ENCODE data around the gene NARF.
"Not testable (repeated sequence)": the region's sequence is repeated elsewhere in the genome, so short reads cannot be mapped to it uniquely, and the experiment has no call there.

The NARF gene

GRCh38 chr17:82458179-82458884 is at the start of gene NARF:
Gene NARF, plus strand, starts transcription at chr17:82458741. Its CDS starts 63 bp downstream, at chr17:82458804.
- DNase-seq: peak; percentile 98

- no peak for DNase-seq
These were observed 49.6 kb upstream of the NARF start for GRCh38 chr17:82408938-82409318.

- DNase-seq: no peak
These were observed 48.4 kb upstream of the NARF start for GRCh38 chr17:82410014-82410716.

- DNase-seq: no peak
These were observed 47.0 kb upstream of the NARF start for GRCh38 chr17:82411396-82412053.

GRCh38 chr17:82412081-82412480 is 46.5 kb upstream of the NARF start:
- not testable (repeated sequence) for DNase-seq

GRCh38 chr17:82412535-82413520 is 45.7 kb upstream of the NARF start:
- DNase-seq: no peak

GRCh38 chr17:82414548-82415281 is 43.8 kb upstream of the NARF start:
- DNase-seq: peak; percentile 76

- DNase-seq: no peak
These were observed 43.2 kb upstream of the NARF start for GRCh38 chr17:82415336-82415735.

GRCh38 chr17:82415786-82416185 is 42.8 kb upstream of the NARF start:
- DNase-seq: no peak

GRCh38 chr17:82416264-82416663 is 42.3 kb upstream of the NARF start:
- no peak for DNase-seq

- DNase-seq: no peak
These were observed 41.8 kb upstream of the NARF start for GRCh38 chr17:82416771-82417170.

GRCh38 chr17:82418001-82418986 is 40.2 kb upstream of the NARF start, which contains the start of the genes HEXD and OGFOD3:
Gene HEXD, plus strand, starts transcription at chr17:82418347. Its CDS starts 1,453 bp downstream, at chr17:82419800.
Gene OGFOD3, minus strand, starts transcription at chr17:82418586. Its CDS starts 101 bp downstream, at chr17:82418485.
- DNase-seq: peak; percentile 87

GRCh38 chr17:82419540-82419939 is 39.0 kb upstream of the NARF start:
- peak; percentile 71 for DNase-seq

GRCh38 chr17:82424001-82424862 is 34.3 kb upstream of the NARF start:
- DNase-seq: peak; percentile 77

- DNase-seq: no peak
These were observed 33.7 kb upstream of the NARF start for GRCh38 chr17:82424863-82425159.

- DNase-seq: no peak
These were observed 30.0 kb upstream of the NARF start for GRCh38 chr17:82428546-82428945.

- no peak for DNase-seq
These were observed 28.7 kb upstream of the NARF start for GRCh38 chr17:82429824-82430223.

- DNase-seq: no peak
These were observed 26.5 kb upstream of the NARF start for GRCh38 chr17:82432017-82432416.

- no peak for DNase-seq
These were observed 24.9 kb upstream of the NARF start for GRCh38 chr17:82433560-82434215.

Data from inflammatory macrophage treated with lipopolysaccharide for 4 hours (primary cell).